Left renal cortex interstitium (tissue), 4 donors: ENCODE data around the gene PIP5K1B. TPM values are rescaled to one million over a fixed set of nuclear protein-coding genes. Genes with fewer than 3 reads are reported as not detected.

Experiments
- DNase-seq, 4 donors: peaks; one replicate each; pipeline ENCODE4 v3.0.0-alpha.2; 2013; ENCODE audit warnings: low read depth in 4 of 4, low spot score in 2 of 4, missing footprints in 1 of 4
- polyA plus RNA-seq, 4 donors: library from polyadenylated mRNA; unstranded; fragments of 120-200 nt; gene quantifications; one replicate each; pipeline ENCODE4 v1.2.1, GENCODE V29; 2013; ENCODE audit not compliant: insufficient read length in 4 of 4

Gene PIP5K1B
- polyA plus RNA-seq, 4 donors = 6.3 to 8.9 (median 6.6) TPM

- DNase-seq = no peak
Measured at GRCh38 chr9:69012696-69013381, 307.8 kb downstream of the PIP5K1B start.

GRCh38 chr9:69013382-69013727 is 308.3 kb downstream of the PIP5K1B start:
- no peak for DNase-seq

- DNase-seq = no peak
Measured at GRCh38 chr9:69014013-69014412, 309.0 kb downstream of the PIP5K1B start, which contains the start of gene PRKACG. PRKACG (minus strand) TSS chr9:69014113; CDS start chr9:69014092, 21 bp downstream.

GRCh38 chr9:69016191-69017096 is 311.4 kb downstream of the PIP5K1B start:
- DNase-seq = no peak

GRCh38 chr9:69018737-69019136 is 313.7 kb downstream of the PIP5K1B start:
- DNase-seq = no peak

GRCh38 chr9:69019808-69020207 is 314.8 kb downstream of the PIP5K1B start:
- no peak for DNase-seq

GRCh38 chr9:69020301-69021145 is 315.5 kb downstream of the PIP5K1B start:
- DNase-seq = no peak

- no peak for DNase-seq
Measured at GRCh38 chr9:69023650-69024049, 318.6 kb downstream of the PIP5K1B start.

- peak in 2 of 4 donors; percentile 34 to 45 for DNase-seq
Measured at GRCh38 chr9:69027355-69028097, 322.5 kb downstream of the PIP5K1B start.

- DNase-seq = no peak
Measured at GRCh38 chr9:69028754-69029153, 323.7 kb downstream of the PIP5K1B start.

- DNase-seq = no peak
Measured at GRCh38 chr9:69029535-69029934, 324.5 kb downstream of the PIP5K1B start.

- DNase-seq = no peak
Measured at GRCh38 chr9:69030851-69031645, 326.0 kb downstream of the PIP5K1B start.

- DNase-seq = no peak
Measured at GRCh38 chr9:69034071-69034470, 329.0 kb downstream of the PIP5K1B start.

- peak; percentile 56 to 80 (median 61) for DNase-seq
Measured at GRCh38 chr9:69035438-69036308, 330.6 kb downstream of the PIP5K1B start, which contains the start of gene FXN. FXN (plus strand) TSS chr9:69035752; CDS start chr9:69035783, 31 bp downstream.

GRCh38 chr9:69036309-69036708 is 331.3 kb downstream of the PIP5K1B start:
- peak in 1 of 4 donors; percentile 19 for DNase-seq

GRCh38 chr9:69036799-69037198 is 331.8 kb downstream of the PIP5K1B start:
- no peak for DNase-seq

GRCh38 chr9:69040646-69041045 is 335.6 kb downstream of the PIP5K1B start:
- DNase-seq = no peak
